ENCODE results near the gene HRK. TPM values are rescaled to one million over a fixed set of nuclear protein-coding genes. Genes with fewer than 3 reads are reported as not detected.

HRK gene
- total RNA-seq, 2 donors from 2014 or later, result 0.14 TPM; not detected in 1

- Histone ChIP-seq H3K4me3 (no peak overlapping the region), H3K27me3 (replicated peaks; ENCODE audit: insufficient read depth) (no peaks in the 10 kb centered on the region), H3K27ac (no peak overlapping the region), H3K9me3 (no peaks in the 10 kb centered on the region), H3K4me1 (ENCODE audit: control insufficient read depth in 1 of 2, low read depth in 2 of 2) (peaks cover 0 to 3% of the 10 kb centered on the region in 2 donors), H3K36me3 (no peaks in the 10 kb centered on the region)
- no peak for TF ChIP-seq CTCF (IDR thresholded peaks at IDR 0.05)
- DNase-seq (ENCODE audit: low spot score) (no peak), ATAC-seq (ENCODE audit: insufficient number of reproducible peaks, low FRiP score, low read depth) (no peak)
These were observed 27.7 kb downstream of the HRK start for GRCh38 chr12:116853507-116853906.

GRCh38 chr12:116852303-116852702, 28.9 kb downstream of the HRK start:
- Histone ChIP-seq H3K4me1 (ENCODE audit: control insufficient read depth in 1 of 2, low read depth in 2 of 2) (no peaks in the 10 kb centered on the region), H3K27me3 (replicated peaks; ENCODE audit: insufficient read depth) (no peaks in the 10 kb centered on the region), H3K27ac (no peak overlapping the region), H3K9me3 (no peaks in the 10 kb centered on the region), H3K4me3 (no peak overlapping the region), H3K36me3 (no peaks in the 10 kb centered on the region)
- DNase-seq (ENCODE audit: low spot score), result no peak
- ATAC-seq (ENCODE audit: insufficient number of reproducible peaks, low FRiP score, low read depth), result no peak
- no peak for TF ChIP-seq CTCF (IDR thresholded peaks at IDR 0.05)

GRCh38 chr12:116849216-116849615, 32.0 kb downstream of the HRK start:
- Histone ChIP-seq H3K27me3 (replicated peaks; ENCODE audit: insufficient read depth) (no peaks in the 10 kb centered on the region), H3K4me3 (no peak overlapping the region), H3K9me3 (no peaks in the 10 kb centered on the region), H3K4me1 (ENCODE audit: control insufficient read depth in 1 of 2, low read depth in 2 of 2) (no peaks in the 10 kb centered on the region), H3K36me3 (no peaks in the 10 kb centered on the region), H3K27ac (no peak overlapping the region)
- ATAC-seq (ENCODE audit: insufficient number of reproducible peaks, low FRiP score, low read depth) (no peak), DNase-seq (ENCODE audit: low spot score) (no peak)
- TF ChIP-seq CTCF (IDR thresholded peaks at IDR 0.05), result no peak

DNA sequence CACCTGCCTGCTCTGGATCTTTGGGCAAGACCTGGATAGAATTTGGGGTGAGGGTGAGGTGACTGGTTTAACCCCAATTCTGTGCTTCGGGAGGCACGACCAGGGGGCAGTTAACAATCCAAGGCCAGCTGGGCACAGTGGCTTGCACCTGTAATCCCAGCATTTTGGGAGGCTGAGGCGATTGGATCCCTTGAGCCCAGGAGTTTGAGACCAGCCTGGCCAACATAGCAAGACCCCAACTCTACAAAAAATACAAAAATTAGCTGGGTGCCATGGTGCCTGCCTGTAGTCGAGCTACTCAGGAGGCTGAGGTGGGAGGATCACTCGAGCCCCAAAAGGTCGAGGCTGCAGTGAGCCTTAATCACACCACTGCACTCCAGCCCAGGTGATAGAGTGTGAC, 38.2 kb downstream of the HRK start:
- ATAC-seq (ENCODE audit: insufficient number of reproducible peaks, low FRiP score, low read depth), result no peak
- Histone ChIP-seq H3K36me3 (no peaks in the 10 kb centered on the region), H3K4me3 (no peak overlapping the region), H3K27me3 (replicated peaks; ENCODE audit: insufficient read depth) (no peaks in the 10 kb centered on the region), H3K4me1 (ENCODE audit: control insufficient read depth in 1 of 2, low read depth in 2 of 2) (no peaks in the 10 kb centered on the region), H3K9me3 (no peaks in the 10 kb centered on the region), H3K27ac (no peak overlapping the region)
- TF ChIP-seq CTCF (IDR thresholded peaks at IDR 0.05), result no peak
- DNase-seq (ENCODE audit: low spot score), result no peak

GRCh38 chr12:116839287-116839830, 41.9 kb downstream of the HRK start:
- ATAC-seq (ENCODE audit: insufficient number of reproducible peaks, low FRiP score, low read depth) (no peak), DNase-seq (ENCODE audit: low spot score) (no peak)
- H3K9me3 ChIP-seq, result no peaks in the 10 kb centered on the region
- no peak overlapping the region for H3K4me3 ChIP-seq
- no peaks in the 10 kb centered on the region for H3K27me3 ChIP-seq (replicated peaks; ENCODE audit: insufficient read depth)
- H3K36me3 ChIP-seq, result no peaks in the 10 kb centered on the region
- H3K4me1 ChIP-seq (ENCODE audit: control insufficient read depth in 1 of 2, low read depth in 2 of 2), result no peaks in the 10 kb centered on the region
- no peak overlapping the region for H3K27ac ChIP-seq
- no peak for TF ChIP-seq CTCF (IDR thresholded peaks at IDR 0.05)
